Kidney epithelial cell (primary cell): ENCODE measurements around the gene IQSEC1. TPM values are rescaled to one million over a fixed set of nuclear protein-coding genes. Genes with fewer than 3 reads are reported as not detected.

Source experiments
- DNase-seq: peaks from one replicate; pipeline ENCODE4 v3.0.0-alpha.2; 2010; ENCODE audit warnings: low read depth
- H3K27me3 ChIP-seq: 2 replicates; pipeline ENCODE4 v1.6.0; 2011; ENCODE audit warnings: low read length; ENCODE audit not compliant: control insufficient read depth, insufficient read depth
- H3K36me3 ChIP-seq: 2 replicates; pipeline ENCODE4 v1.5.1; 2011; ENCODE audit warnings: low read length; ENCODE audit not compliant: control insufficient read depth, insufficient read depth
- H3K4me3 ChIP-seq: 2 replicates; pipeline ENCODE4 v1.5.1; 2011; ENCODE audit warnings: low read depth, mild to moderate bottlenecking, control low read depth, low read length
- CTCF ChIP-seq: IDR thresholded peaks from 2 replicates; pipeline ENCODE4 v1.5.1; 2011; ENCODE audit warnings: mild to moderate bottlenecking, moderate library complexity, low read length, control low read depth, inconsistent platforms; ENCODE audit not compliant: insufficient read depth, poor library complexity, severe bottlenecking
- total RNA-seq: library from RNA; depleted of rRNA; stranded (reverse); fragments of >200 nt; gene quantifications from 2 replicates; pipeline ENCODE4 v1.2.3, GENCODE V29; 2015

The IQSEC1 gene
- total RNA-seq, 1 donor from 2014 or later: 14.9 TPM

DNA sequence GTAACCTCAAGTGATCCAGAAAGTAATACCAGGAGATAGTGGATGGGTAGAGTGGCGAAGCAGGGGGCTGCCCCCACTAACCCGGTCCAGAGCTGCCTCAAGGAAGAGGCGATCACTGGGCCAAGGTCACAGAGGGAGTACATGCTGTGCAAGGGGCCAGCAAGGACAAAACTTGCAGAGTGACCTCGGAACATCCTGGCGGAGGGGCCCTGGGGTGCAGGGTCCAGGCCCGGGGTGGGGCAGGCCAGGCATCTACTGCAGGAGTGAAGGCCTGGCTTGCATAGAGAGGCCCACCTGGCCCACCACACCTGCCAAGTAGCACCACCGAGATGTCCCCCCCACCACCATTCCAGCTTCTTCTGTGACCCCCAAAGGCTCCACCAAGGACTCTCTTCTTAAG, 17.6 kb downstream of the IQSEC1 start:
- H3K36me3 ChIP-seq: no peaks in the 10 kb centered on the region
- H3K4me3 ChIP-seq: no peak overlapping the region
- peaks cover 11% of the 10 kb centered on the region for H3K27me3 ChIP-seq
- TF ChIP-seq CTCF: no peak
- DNase-seq: no peak

- peaks cover 11% of the 10 kb centered on the region for H3K27me3 ChIP-seq
- no peaks in the 10 kb centered on the region for H3K36me3 ChIP-seq
- no peak for DNase-seq
- TF ChIP-seq CTCF: no peak
- H3K4me3 ChIP-seq: no peak overlapping the region
These were observed 18.6 kb downstream of the IQSEC1 start for GRCh38 chr3:13054341-13055285.

DNA sequence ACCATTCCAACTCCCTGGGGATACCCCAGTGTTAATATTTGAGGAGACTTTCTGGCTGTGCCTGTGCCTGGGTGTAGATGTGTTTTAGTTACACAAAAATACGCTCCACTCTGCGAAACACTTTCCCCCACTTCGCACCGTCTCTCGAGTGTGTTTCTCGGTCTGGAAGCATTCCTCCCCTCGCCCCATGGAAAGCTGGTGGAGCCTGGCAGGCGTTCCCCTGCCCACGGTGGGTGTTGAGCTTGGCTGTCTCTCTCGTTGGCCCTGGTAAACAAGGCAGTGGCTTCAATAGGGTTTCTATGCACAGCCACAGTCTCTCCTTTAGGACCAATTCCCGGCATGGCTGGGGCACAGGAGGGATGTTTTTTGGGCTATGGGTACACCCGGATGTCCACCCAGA, 19.3 kb downstream of the IQSEC1 start:
- no peaks in the 10 kb centered on the region for H3K36me3 ChIP-seq
- peaks cover 11% of the 10 kb centered on the region for H3K27me3 ChIP-seq
- no peak overlapping the region for H3K4me3 ChIP-seq
- DNase-seq: no peak
- no peak for TF ChIP-seq CTCF

- DNase-seq: no peak
- Histone ChIP-seq H3K36me3 (no peaks in the 10 kb centered on the region), H3K4me3 (no peak overlapping the region), H3K27me3 (peaks cover 11% of the 10 kb centered on the region)
- TF ChIP-seq CTCF: no peak
These were observed 19.8 kb downstream of the IQSEC1 start for GRCh38 chr3:13053420-13053819.

DNA sequence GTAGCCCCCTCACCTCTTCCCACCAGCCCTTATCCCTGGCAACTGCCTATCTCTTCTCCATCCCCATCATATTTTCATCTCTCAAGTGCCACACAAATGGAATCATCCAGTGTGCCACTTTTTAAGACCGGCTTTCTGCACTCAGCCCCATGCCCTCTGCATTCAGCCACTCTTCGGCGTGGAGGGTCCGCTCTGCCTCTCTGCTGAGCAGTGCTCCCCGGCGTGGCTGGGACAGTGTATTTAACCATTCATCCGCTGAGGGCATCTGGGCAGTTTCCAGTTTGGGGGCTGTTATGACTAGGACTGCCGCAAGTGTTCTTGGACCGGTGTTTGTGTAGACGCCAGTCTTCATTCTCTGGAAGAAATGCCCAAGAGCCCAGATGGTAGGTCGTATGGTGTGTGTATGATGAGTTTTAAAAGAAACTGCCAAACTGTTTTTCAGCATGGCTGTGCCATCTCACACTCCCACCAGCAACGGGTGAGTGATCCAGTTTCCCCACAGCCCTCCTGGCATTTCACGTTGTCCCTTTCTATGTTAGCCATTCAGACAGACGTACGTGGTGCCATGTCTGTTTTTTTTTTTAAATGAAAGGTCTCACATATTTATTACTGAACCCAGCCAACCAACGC, 20.9 kb downstream of the IQSEC1 start:
- no peak for DNase-seq
- no peak for TF ChIP-seq CTCF
- H3K4me3 ChIP-seq: no peak overlapping the region
- no peaks in the 10 kb centered on the region for H3K36me3 ChIP-seq
- peaks cover 15% of the 10 kb centered on the region for H3K27me3 ChIP-seq
